ENCODE measurements around the gene PRX.

The PRX gene

DNA sequence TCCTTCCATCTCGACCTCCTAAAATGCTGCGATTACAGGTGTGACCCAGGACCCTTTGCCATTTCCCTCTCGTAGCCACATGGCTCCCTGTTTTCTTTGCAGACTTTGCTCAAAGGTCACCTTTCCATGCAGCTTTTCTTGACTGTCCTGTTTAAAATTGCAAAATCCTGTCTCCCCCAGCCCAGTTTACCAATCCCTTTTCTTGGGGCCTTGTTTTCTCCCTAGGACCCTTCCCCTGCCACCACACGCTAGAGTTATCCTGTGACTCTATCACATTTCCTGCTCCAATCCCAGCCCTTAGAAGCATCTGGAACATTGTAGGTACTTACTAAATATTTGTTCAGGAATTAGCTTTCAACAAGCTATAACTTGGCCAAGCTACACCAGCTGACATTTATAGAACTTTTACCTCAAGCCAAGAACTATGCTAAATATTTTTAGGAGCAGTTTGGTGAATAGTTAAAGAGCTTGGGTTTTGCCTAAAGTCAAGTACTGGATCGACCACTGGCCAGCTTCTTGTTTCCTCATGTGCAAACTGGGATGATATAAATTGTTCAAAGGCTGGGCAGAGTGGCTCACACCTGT is 40.1 kb upstream of the PRX start:
- Histone ChIP-seq H4K20me1 (ENCODE audit: insufficient read depth, low read length) (no peaks in the 10 kb centered on the region), H3K27me3 (ENCODE audit: insufficient read depth, low read length) (no peaks in the 10 kb centered on the region), H3K9me3 (ENCODE audit: low read length) (no peaks in the 10 kb centered on the region), H2AFZ (ENCODE audit: low read length) (no peak overlapping the region), H3K4me2 (ENCODE audit: low read length) (no peak overlapping the region), H3K9me2 (ENCODE audit: low read depth, low read length) (no peaks in the 10 kb centered on the region), H3K4me1 (ENCODE audit: insufficient read depth, low read length, severe bottlenecking) (no peaks in the 10 kb centered on the region), H3K36me3 (ENCODE audit: insufficient read depth, low read length) (no peaks in the 10 kb centered on the region), H3K4me3 (ENCODE audit: low read depth, low read length, poor library complexity, severe bottlenecking) (no peak overlapping the region), H3K27ac (ENCODE audit: low read depth, low read length, poor library complexity, severe bottlenecking) (no peak overlapping the region), H3K9ac (ENCODE audit: low read length) (no peak overlapping the region), H3F3A (ENCODE audit: insufficient read depth, low read length) (no peaks in the 10 kb centered on the region), H3K79me2 (ENCODE audit: insufficient read depth, low read length) (no peaks in the 10 kb centered on the region)
- TF ChIP-seq, protein P1, sequence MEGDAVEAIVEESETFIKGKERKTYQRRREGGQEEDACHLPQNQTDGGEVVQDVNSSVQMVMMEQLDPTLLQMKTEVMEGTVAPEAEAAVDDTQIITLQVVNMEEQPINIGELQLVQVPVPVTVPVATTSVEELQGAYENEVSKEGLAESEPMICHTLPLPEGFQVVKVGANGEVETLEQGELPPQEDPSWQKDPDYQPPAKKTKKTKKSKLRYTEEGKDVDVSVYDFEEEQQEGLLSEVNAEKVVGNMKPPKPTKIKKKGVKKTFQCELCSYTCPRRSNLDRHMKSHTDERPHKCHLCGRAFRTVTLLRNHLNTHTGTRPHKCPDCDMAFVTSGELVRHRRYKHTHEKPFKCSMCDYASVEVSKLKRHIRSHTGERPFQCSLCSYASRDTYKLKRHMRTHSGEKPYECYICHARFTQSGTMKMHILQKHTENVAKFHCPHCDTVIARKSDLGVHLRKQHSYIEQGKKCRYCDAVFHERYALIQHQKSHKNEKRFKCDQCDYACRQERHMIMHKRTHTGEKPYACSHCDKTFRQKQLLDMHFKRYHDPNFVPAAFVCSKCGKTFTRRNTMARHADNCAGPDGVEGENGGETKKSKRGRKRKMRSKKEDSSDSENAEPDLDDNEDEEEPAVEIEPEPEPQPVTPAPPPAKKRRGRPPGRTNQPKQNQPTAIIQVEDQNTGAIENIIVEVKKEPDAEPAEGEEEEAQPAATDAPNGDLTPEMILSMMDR (IDR thresholded peaks at IDR 0.05; ENCODE audit: low read length): no peak
- no peak for TF ChIP-seq EZH2 (IDR thresholded peaks at IDR 0.05; ENCODE audit: borderline replicate concordance, low read length)

- TF ChIP-seq, protein P1 (IDR thresholded peaks at IDR 0.05; ENCODE audit: low read length): no peak
- no peak for TF ChIP-seq EZH2 (IDR thresholded peaks at IDR 0.05; ENCODE audit: borderline replicate concordance, low read length)
- Histone ChIP-seq H3K9me2 (ENCODE audit: low read depth, low read length) (no peaks in the 10 kb centered on the region), H3F3A (ENCODE audit: insufficient read depth, low read length) (no peaks in the 10 kb centered on the region), H3K4me1 (ENCODE audit: insufficient read depth, low read length, severe bottlenecking) (no peaks in the 10 kb centered on the region), H3K27ac (ENCODE audit: low read depth, low read length, poor library complexity, severe bottlenecking) (no peak overlapping the region), H3K4me2 (ENCODE audit: low read length) (no peak overlapping the region), H3K4me3 (ENCODE audit: low read depth, low read length, poor library complexity, severe bottlenecking) (no peak overlapping the region), H3K27me3 (ENCODE audit: insufficient read depth, low read length) (no peaks in the 10 kb centered on the region), H4K20me1 (ENCODE audit: insufficient read depth, low read length) (no peaks in the 10 kb centered on the region), H3K79me2 (ENCODE audit: insufficient read depth, low read length) (no peaks in the 10 kb centered on the region), H3K9ac (ENCODE audit: low read length) (no peak overlapping the region), H3K36me3 (ENCODE audit: insufficient read depth, low read length) (no peaks in the 10 kb centered on the region), H2AFZ (ENCODE audit: low read length) (no peak overlapping the region), H3K9me3 (ENCODE audit: low read length) (no peaks in the 10 kb centered on the region)
These were observed 38.8 kb upstream of the PRX start for GRCh38 chr19:40452016-40452415.

DNA sequence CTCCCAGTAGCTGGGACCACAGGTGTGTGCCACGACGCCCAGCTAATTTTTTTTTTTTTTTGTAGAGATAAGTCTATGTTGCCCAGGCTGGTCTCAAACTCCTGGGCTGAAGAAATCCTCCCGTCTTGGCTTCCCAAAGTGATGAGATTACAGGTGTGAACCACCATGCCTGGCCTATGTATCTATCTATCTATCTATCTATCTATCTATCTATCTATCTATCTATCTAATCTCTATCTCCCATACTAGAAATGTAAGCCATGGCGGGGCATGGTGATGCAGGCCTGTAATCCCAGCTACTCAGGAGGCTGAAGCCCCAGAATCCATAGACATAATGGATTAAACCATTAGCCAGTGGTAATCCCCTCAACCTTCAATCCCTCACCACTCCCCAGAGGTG is 37.5 kb upstream of the PRX start:
- no peak for TF ChIP-seq EZH2 (IDR thresholded peaks at IDR 0.05; ENCODE audit: borderline replicate concordance, low read length)
- TF ChIP-seq, protein P1 (IDR thresholded peaks at IDR 0.05; ENCODE audit: low read length): no peak
- no peak overlapping the region for H2AFZ ChIP-seq (ENCODE audit: low read length)
- H3K9me2 ChIP-seq (ENCODE audit: low read depth, low read length): no peaks in the 10 kb centered on the region
- H3K27me3 ChIP-seq (ENCODE audit: insufficient read depth, low read length): no peaks in the 10 kb centered on the region
- H3K9me3 ChIP-seq (ENCODE audit: low read length): no peaks in the 10 kb centered on the region
- H3K27ac ChIP-seq (ENCODE audit: low read depth, low read length, poor library complexity, severe bottlenecking): no peak overlapping the region
- no peaks in the 10 kb centered on the region for H3K36me3 ChIP-seq (ENCODE audit: insufficient read depth, low read length)
- no peaks in the 10 kb centered on the region for H4K20me1 ChIP-seq (ENCODE audit: insufficient read depth, low read length)
- no peaks in the 10 kb centered on the region for H3K4me1 ChIP-seq (ENCODE audit: insufficient read depth, low read length, severe bottlenecking)
- no peak overlapping the region for H3K4me3 ChIP-seq (ENCODE audit: low read depth, low read length, poor library complexity, severe bottlenecking)
- no peaks in the 10 kb centered on the region for H3F3A ChIP-seq (ENCODE audit: insufficient read depth, low read length)
- H3K4me2 ChIP-seq (ENCODE audit: low read length): no peak overlapping the region
- H3K79me2 ChIP-seq (ENCODE audit: insufficient read depth, low read length): no peaks in the 10 kb centered on the region
- no peak overlapping the region for H3K9ac ChIP-seq (ENCODE audit: low read length)

Measured in OCI-LY1 (cell line).